GM12801 (cell line): ENCODE measurements around the gene C1orf210.

Source experiments
- CTCF ChIP-seq: IDR thresholded peaks from one replicate; pipeline ENCODE4 v1.5.1; 2011; ENCODE audit warnings: control low read depth; ENCODE audit not compliant: insufficient read length; ENCODE audit errors: extremely low read depth

Gene C1orf210

DNA sequence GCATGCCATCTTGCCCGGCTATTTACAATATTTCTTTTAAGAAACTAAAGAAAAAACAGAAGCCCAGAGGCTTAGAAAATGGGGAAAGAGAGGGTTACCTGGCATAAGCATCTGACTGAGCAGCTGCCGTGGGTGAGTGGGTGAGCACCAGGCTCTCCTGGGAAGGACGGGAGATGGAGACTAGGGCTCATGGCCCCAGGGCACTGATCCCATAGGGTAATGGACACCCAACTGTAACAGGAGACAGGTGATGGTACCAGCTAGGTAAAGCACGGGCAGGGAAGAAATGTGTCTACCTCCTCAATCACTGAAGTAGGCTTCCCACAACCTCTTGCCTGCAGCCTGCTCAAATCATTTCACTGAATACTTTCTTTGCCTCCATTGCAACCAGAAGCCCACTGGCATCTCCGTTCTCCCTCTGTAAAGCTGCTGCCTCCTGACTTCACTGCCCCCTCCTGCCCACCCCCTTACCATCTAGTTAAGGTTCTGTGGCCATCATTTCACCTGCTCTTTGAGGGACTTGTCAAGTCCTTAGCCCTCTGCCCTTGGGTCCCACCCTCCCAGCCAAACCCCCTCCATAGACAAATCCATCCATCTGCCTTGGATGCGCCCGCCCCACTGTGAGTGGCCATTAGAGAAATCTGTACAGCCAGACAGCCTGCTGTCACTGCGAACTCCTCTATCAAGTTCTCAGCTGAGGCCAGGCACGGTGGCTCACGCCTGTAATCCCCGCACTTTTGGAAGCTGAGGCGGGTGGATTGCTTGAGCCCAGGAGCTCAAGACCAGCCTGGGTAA, 9.4 kb downstream of the C1orf210 start:
- no peak for TF ChIP-seq CTCF

DNA sequence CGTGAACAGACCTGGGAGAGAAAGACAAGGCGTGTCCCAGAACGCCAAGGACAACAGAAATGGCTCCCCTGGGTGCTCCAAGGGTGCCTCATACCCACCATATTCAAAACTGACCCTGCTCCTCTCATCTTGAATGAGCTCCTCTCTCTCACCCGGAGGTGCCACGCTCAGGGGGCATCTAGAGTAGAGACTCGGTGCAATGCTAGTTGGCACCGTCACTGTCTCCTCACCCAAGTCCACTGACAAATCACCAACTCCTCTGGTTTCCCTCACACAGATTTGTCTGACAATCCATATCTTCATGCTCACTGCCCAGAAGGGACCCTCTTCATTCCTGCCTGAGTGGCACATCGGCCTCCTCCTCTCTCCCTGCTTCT, 10.6 kb downstream of the C1orf210 start:
- no peak for TF ChIP-seq CTCF

DNA sequence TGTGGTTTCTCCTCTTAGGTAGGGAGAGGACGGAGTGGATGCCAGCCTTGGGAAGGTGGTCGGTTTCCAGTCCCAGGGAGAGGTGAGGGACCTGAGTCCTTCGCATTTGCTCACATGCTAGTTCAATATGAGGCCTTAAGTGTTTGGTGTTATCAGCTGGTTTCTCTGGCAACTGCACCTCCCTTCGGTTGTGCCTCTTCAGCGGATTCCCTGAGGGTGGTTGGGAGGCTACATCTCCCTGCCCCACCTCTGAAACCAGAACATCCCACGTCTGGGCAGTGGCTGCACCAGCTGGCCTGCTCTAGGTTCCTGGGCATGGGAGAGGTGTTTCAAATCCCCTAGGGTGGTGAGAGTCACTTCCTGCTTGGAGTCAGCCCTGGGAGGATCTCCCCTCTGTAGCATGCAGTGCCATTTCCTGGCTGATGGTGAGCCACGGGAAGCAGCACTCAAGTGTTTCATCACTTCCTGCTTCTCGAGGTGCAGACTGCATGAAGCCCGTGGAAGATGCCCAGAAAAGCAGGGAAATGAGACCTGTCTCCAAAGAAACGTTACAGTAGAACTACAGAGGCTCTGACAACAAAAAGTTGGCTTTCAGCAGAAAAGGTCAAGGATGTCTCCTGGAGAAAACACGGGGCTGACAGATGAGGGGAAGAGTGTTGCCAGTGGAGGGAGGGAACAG, 11.1 kb downstream of the C1orf210 start:
- TF ChIP-seq CTCF, result no peak

GRCh38 chr1:43273708-43274107, 11.7 kb downstream of the C1orf210 start:
- no peak for TF ChIP-seq CTCF

- TF ChIP-seq CTCF, result no peak
These were observed 12.5 kb downstream of the C1orf210 start for GRCh38 chr1:43272576-43273571.

GRCh38 chr1:43272161-43272560, 13.2 kb downstream of the C1orf210 start:
- no peak for TF ChIP-seq CTCF
